ENCODE data around the gene KLF15.

- no peak for TF ChIP-seq POLR2AphosphoS5 (IDR thresholded peaks at IDR 0.05; ENCODE audit: borderline replicate concordance, low read depth, low read length)
- TF ChIP-seq EZH2 (IDR thresholded peaks at IDR 0.05) = no peak
Measured at GRCh38 chr3:126317029-126317996, 39.9 kb downstream of the KLF15 start.
